GM12892 (cell line): Measurements from ENCODE around the gene IL17REL.

Experiments
- POLR2A ChIP-seq: IDR thresholded peaks from 2 replicates; pipeline ENCODE4 v1.6.1; 2011; ENCODE audit warnings: low read depth, low read length, control low read depth
- POLR2AphosphoS5 ChIP-seq: IDR thresholded peaks from 2 replicates; pipeline ENCODE4 v1.6.1; 2011; ENCODE audit warnings: low read depth, low read length, control low read depth
- TAF1 ChIP-seq: IDR thresholded peaks from 2 replicates; pipeline ENCODE4 v1.6.1; 2011; ENCODE audit warnings: low read depth, mild to moderate bottlenecking, control low read depth, low read length, borderline replicate concordance

GRCh38 chr22:49991167-49991566 lies 21.4 kb downstream of the IL17REL start:
- TF ChIP-seq POLR2AphosphoS5 (no peak), POLR2A (no peak), TAF1 (no peak)
